ENCODE data around the gene KICS2.
A peak's percentile ranks its signal among the peaks of the same experiment; 100 is the strongest.

Gene KICS2

GRCh38 chr12:64187794-64188193, 34.3 kb downstream of the KICS2 start:
- no peak for TF ChIP-seq CTCF (IDR thresholded peaks at IDR 0.05; ENCODE audit: low read depth, low read length, missing control alignments)
- no peak overlapping the region for H3K4me3 ChIP-seq (ENCODE audit: low read depth, low read length)
- DNase-seq = no peak
- peak overlapping the region; percentile 97 for H3K27ac ChIP-seq
- in situ Hi-C loops (cut with HindIII; ENCODE audit: low pct_ligation_motif_present, low sequenced_read_pairs) = no loop called here
- H3K36me3 ChIP-seq (replicated peaks) = no peaks in the 10 kb centered on the region
- no peaks in the 10 kb centered on the region for H3K27me3 ChIP-seq (replicated peaks)

- TF ChIP-seq CTCF (IDR thresholded peaks at IDR 0.05; ENCODE audit: low read depth, low read length, missing control alignments) = no peak
- H3K4me3 ChIP-seq (ENCODE audit: low read depth, low read length) = no peak overlapping the region
- in situ Hi-C loops (cut with HindIII; ENCODE audit: low pct_ligation_motif_present, low sequenced_read_pairs) = no loop called here
- DNase-seq = peak; percentile 57
- H3K27ac ChIP-seq = peak overlapping the region; percentile 97
- no peaks in the 10 kb centered on the region for H3K36me3 ChIP-seq (replicated peaks)
- no peaks in the 10 kb centered on the region for H3K27me3 ChIP-seq (replicated peaks)
These were observed 34.7 kb downstream of the KICS2 start for GRCh38 chr12:64187370-64187769.

GRCh38 chr12:64186789-64187188, 35.3 kb downstream of the KICS2 start:
- in situ Hi-C loops (cut with HindIII; ENCODE audit: low pct_ligation_motif_present, low sequenced_read_pairs) = no loop called here
- Histone ChIP-seq H3K36me3 (replicated peaks) (no peaks in the 10 kb centered on the region), H3K4me3 (ENCODE audit: low read depth, low read length) (no peak overlapping the region), H3K27me3 (replicated peaks) (no peaks in the 10 kb centered on the region), H3K27ac (peak overlapping the region; percentile 97)
- no peak for TF ChIP-seq CTCF (IDR thresholded peaks at IDR 0.05; ENCODE audit: low read depth, low read length, missing control alignments)
- DNase-seq = peak; percentile 78

- TF ChIP-seq CTCF (IDR thresholded peaks at IDR 0.05; ENCODE audit: low read depth, low read length, missing control alignments) = no peak
- Histone ChIP-seq H3K27ac (no peak overlapping the region), H3K4me3 (ENCODE audit: low read depth, low read length) (no peak overlapping the region), H3K27me3 (replicated peaks) (no peaks in the 10 kb centered on the region), H3K36me3 (replicated peaks) (no peaks in the 10 kb centered on the region)
- in situ Hi-C loops (cut with HindIII; ENCODE audit: low pct_ligation_motif_present, low sequenced_read_pairs) = no loop called here
- DNase-seq = no peak
These were observed 37.9 kb downstream of the KICS2 start for GRCh38 chr12:64184216-64184615.

GRCh38 chr12:64181430-64182291, 40.4 kb downstream of the KICS2 start:
- DNase-seq = peak; percentile 95
- TF ChIP-seq CTCF (IDR thresholded peaks at IDR 0.05; ENCODE audit: low read depth, low read length, missing control alignments) = peak; percentile 72
- no peak overlapping the region for H3K4me3 ChIP-seq (ENCODE audit: low read depth, low read length)
- H3K36me3 ChIP-seq (replicated peaks) = no peaks in the 10 kb centered on the region
- no peaks in the 10 kb centered on the region for H3K27me3 ChIP-seq (replicated peaks)
- in situ Hi-C loops (cut with HindIII; ENCODE audit: low pct_ligation_motif_present, low sequenced_read_pairs) = no loop called here
- H3K27ac ChIP-seq = peak overlapping the region; percentile 96

Measured in brain microvascular endothelial cell (primary cell).